ENCODE measurements around the gene ENTPD2. TPM values are rescaled to one million over a fixed set of nuclear protein-coding genes. Genes with fewer than 3 reads are reported as not detected.

ENTPD2 gene
- total RNA-seq, 1 experiment from 2014 or later: not detected

DNA sequence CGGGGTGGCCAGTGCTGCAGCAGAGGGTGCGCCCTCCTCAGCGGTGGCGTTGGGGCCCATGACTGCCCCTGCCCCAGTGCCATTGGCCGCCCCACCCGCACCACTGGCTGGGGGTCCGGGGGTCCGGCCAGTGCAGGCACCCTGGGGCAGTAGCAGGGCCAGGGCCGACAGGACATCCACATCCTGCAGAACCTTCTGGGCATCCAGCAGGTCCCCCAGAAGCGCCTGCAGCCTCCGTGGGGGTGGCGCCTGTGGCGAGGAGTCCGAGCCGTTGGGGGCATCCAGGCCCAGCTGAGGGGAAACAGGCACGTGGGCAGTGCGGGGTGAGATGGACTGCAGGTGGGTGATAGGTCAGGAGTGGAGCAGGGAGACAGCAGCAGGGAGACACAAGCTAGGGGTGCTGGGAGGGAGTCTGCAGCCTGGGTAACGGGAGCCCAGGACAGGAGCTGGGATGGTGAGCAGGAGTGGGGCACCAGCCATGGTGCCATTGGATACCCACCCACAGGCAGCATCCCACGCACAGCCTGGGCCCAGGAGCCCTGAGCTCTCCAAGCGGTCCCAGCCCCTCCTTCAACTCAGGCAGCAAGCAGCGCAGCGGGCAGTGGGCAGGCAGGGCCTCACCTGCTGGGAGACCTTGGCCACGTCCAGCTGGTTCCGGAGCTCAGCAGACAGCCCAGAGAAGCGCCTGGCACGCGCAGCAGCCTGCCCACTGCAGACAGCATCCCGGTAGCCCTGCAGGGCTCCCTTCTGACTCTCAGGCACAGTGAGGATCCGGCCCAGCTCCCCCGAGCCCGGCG is 32.9 kb downstream of the ENTPD2 start:
- H3K9me3 ChIP-seq (replicated peaks): no peaks in the 10 kb centered on the region
- DNase-seq (ENCODE audit: low read depth in 1 of 2, low spot score in 2 of 2): no peak
- no peak overlapping the region for H3K27ac ChIP-seq
- H3K36me3 ChIP-seq: no peaks in the 10 kb centered on the region
- H3K4me3 ChIP-seq: no peak overlapping the region
- no peaks in the 10 kb centered on the region for H3K27me3 ChIP-seq (replicated peaks)
- no peaks in the 10 kb centered on the region for H3K4me1 ChIP-seq (replicated peaks)

GRCh38 chr9:137019891-137020683 is 33.8 kb downstream of the ENTPD2 start:
- Histone ChIP-seq H3K36me3 (no peaks in the 10 kb centered on the region), H3K27ac (no peak overlapping the region), H3K27me3 (replicated peaks) (no peaks in the 10 kb centered on the region), H3K4me1 (replicated peaks) (no peaks in the 10 kb centered on the region), H3K9me3 (replicated peaks) (no peaks in the 10 kb centered on the region), H3K4me3 (no peak overlapping the region)
- no peak for DNase-seq (ENCODE audit: low read depth in 1 of 2, low spot score in 2 of 2)

- Histone ChIP-seq H3K36me3 (no peaks in the 10 kb centered on the region), H3K9me3 (replicated peaks) (no peaks in the 10 kb centered on the region), H3K4me3 (no peak overlapping the region), H3K4me1 (replicated peaks) (no peaks in the 10 kb centered on the region), H3K27ac (no peak overlapping the region), H3K27me3 (replicated peaks) (no peaks in the 10 kb centered on the region)
- DNase-seq (ENCODE audit: low read depth in 1 of 2, low spot score in 2 of 2): no peak
Observed at GRCh38 chr9:137018761-137019559, 34.9 kb downstream of the ENTPD2 start.

- no peak overlapping the region for H3K4me3 ChIP-seq
- no peak for DNase-seq (ENCODE audit: low read depth in 1 of 2, low spot score in 2 of 2)
- no peaks in the 10 kb centered on the region for H3K27me3 ChIP-seq (replicated peaks)
Observed at GRCh38 chr9:137017791-137018497, 35.9 kb downstream of the ENTPD2 start.

DNA sequence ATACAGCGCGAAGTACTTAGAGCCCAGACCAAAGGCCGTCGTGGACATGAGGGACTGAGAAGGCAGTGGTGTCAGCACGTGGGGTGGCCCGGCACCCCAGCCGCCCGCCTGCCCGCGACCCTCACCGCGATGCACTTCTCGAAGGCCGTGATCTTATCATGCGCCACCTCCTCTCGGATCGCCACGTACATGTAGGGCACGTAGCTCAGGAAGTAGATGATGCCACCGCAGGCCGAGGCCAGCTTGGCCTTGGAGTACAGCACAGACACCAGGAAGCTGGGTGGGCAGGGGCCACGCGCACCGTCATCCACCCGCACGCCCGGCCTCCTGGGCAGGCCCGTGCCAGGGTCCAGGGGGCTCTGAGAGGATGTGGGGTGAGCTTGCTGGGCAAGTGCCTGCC is 36.8 kb downstream of the ENTPD2 start:
- H3K27me3 ChIP-seq (replicated peaks): no peaks in the 10 kb centered on the region
- H3K36me3 ChIP-seq: no peaks in the 10 kb centered on the region
- no peak for DNase-seq (ENCODE audit: low read depth in 1 of 2, low spot score in 2 of 2)
- no peak overlapping the region for H3K27ac ChIP-seq
- no peaks in the 10 kb centered on the region for H3K9me3 ChIP-seq (replicated peaks)
- H3K4me1 ChIP-seq (replicated peaks): no peaks in the 10 kb centered on the region
- H3K4me3 ChIP-seq: no peak overlapping the region

More at GRCh38 chr9:137017791-137018497, 35.9 kb downstream of the ENTPD2 start:
- no peaks in the 10 kb centered on the region for H3K4me1 ChIP-seq (replicated peaks)
- no peaks in the 10 kb centered on the region for H3K36me3 ChIP-seq
- H3K27ac ChIP-seq: no peak overlapping the region
- no peaks in the 10 kb centered on the region for H3K9me3 ChIP-seq (replicated peaks)

- Histone ChIP-seq H3K27ac (no peak overlapping the region), H3K9me3 (replicated peaks) (no peaks in the 10 kb centered on the region), H3K4me3 (no peak overlapping the region), H3K36me3 (no peaks in the 10 kb centered on the region), H3K27me3 (replicated peaks) (no peaks in the 10 kb centered on the region), H3K4me1 (replicated peaks) (no peaks in the 10 kb centered on the region)
- DNase-seq (ENCODE audit: low read depth in 1 of 2, low spot score in 2 of 2): no peak
Observed at GRCh38 chr9:137016436-137016835, 37.4 kb downstream of the ENTPD2 start.

GRCh38 chr9:137015976-137016375 is 37.9 kb downstream of the ENTPD2 start:
- Histone ChIP-seq H3K9me3 (replicated peaks) (no peaks in the 10 kb centered on the region), H3K27me3 (replicated peaks) (no peaks in the 10 kb centered on the region), H3K27ac (no peak overlapping the region), H3K4me1 (replicated peaks) (no peaks in the 10 kb centered on the region), H3K4me3 (no peak overlapping the region), H3K36me3 (no peaks in the 10 kb centered on the region)
- DNase-seq (ENCODE audit: low read depth in 1 of 2, low spot score in 2 of 2): no peak

DNA sequence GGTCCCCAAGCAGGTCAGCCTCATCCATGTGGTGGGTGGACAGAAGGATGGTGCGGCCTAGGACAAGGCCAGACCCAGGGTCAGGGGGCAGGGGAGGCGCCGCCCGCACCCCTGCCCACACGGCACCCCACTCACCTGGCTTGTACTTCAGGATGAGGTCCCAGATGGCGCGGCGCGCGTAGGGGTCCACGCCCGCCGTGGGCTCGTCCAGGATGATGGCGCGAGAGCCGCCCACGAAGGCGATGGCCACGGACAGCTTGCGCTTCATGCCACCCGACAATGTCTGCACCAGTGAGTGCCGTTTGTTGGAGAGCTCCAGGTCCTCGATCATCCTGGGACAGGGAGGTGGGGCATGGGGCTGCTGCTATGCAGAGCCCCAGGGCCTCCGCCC is 38.3 kb downstream of the ENTPD2 start:
- Histone ChIP-seq H3K4me1 (replicated peaks) (no peaks in the 10 kb centered on the region), H3K27me3 (replicated peaks) (no peaks in the 10 kb centered on the region), H3K9me3 (replicated peaks) (no peaks in the 10 kb centered on the region), H3K36me3 (no peaks in the 10 kb centered on the region), H3K27ac (no peak overlapping the region), H3K4me3 (no peak overlapping the region)
- DNase-seq (ENCODE audit: low read depth in 1 of 2, low spot score in 2 of 2): no peak

DNA sequence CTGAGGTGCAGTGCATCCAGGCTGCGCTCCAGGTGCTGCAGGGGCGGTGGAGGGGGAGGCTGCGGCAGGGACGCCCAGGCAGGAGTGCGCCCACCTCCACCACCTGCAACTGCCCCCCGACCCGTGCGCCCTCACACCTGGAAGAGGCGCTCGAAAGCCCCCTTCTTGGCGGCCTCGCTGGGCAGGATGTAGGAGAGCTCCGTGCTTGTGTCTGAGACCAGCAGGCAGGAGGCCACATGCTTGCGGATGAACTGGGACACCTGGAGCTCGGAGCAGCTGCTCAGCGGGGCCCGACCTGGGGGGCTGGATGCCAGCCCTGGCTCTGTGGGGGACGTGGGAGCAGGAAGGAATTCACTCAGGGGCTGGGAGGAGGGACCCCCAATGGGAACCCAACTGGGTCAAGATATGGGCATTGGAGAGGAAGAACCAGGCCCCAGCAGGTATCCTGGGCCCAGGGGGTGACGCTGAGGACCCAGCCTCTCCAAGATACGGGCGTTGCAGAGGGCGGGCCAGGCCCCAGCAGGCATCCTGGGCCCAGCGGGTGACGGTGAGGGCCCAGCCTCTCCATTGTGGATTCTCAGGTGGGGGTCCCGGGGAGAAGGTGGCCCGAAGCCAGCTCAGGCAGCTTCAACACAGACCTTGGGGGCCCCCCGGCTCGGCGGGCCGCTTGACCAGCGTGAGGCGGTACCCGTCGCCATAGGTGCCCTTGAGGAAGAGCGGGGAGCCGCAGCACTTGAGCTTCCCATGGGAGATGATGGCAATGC is 38.9 kb downstream of the ENTPD2 start:
- H3K27me3 ChIP-seq (replicated peaks): no peaks in the 10 kb centered on the region
- no peak for DNase-seq (ENCODE audit: low read depth in 1 of 2, low spot score in 2 of 2)
- H3K27ac ChIP-seq: no peak overlapping the region
- no peaks in the 10 kb centered on the region for H3K9me3 ChIP-seq (replicated peaks)
- H3K4me1 ChIP-seq (replicated peaks): no peaks in the 10 kb centered on the region
- H3K36me3 ChIP-seq: no peaks in the 10 kb centered on the region
- H3K4me3 ChIP-seq: no peak overlapping the region

- no peaks in the 10 kb centered on the region for H3K36me3 ChIP-seq
- H3K9me3 ChIP-seq (replicated peaks): no peaks in the 10 kb centered on the region
- H3K27ac ChIP-seq: no peak overlapping the region
- no peak for DNase-seq (ENCODE audit: low read depth in 1 of 2, low spot score in 2 of 2)
- H3K4me3 ChIP-seq: no peak overlapping the region
- no peaks in the 10 kb centered on the region for H3K4me1 ChIP-seq (replicated peaks)
- no peaks in the 10 kb centered on the region for H3K27me3 ChIP-seq (replicated peaks)
Observed at GRCh38 chr9:137014166-137014565, 39.7 kb downstream of the ENTPD2 start.

DNA sequence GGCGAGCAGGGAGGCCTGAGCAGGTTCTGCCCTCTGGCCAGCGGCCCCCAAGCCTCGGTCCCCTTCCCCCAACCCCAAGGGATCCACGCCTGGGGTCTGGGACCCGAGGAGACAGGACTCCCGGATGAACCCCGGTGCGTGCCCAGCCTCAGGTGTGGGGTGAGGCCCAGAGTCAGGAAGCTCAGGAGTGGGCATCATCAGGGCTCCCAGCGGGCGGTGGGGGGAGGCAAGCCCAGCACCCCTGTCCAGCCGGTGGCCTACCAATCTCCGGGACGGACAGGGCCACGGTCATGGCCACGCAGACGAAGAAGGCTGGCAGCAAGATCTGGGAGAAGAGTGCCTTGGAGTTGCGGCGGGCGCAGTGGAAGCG is 40.3 kb downstream of the ENTPD2 start:
- no peak overlapping the region for H3K27ac ChIP-seq
- H3K4me3 ChIP-seq: no peak overlapping the region
- H3K27me3 ChIP-seq (replicated peaks): no peaks in the 10 kb centered on the region
- DNase-seq (ENCODE audit: low read depth in 1 of 2, low spot score in 2 of 2): no peak
- no peaks in the 10 kb centered on the region for H3K36me3 ChIP-seq
- no peaks in the 10 kb centered on the region for H3K4me1 ChIP-seq (replicated peaks)
- H3K9me3 ChIP-seq (replicated peaks): no peaks in the 10 kb centered on the region

DNA sequence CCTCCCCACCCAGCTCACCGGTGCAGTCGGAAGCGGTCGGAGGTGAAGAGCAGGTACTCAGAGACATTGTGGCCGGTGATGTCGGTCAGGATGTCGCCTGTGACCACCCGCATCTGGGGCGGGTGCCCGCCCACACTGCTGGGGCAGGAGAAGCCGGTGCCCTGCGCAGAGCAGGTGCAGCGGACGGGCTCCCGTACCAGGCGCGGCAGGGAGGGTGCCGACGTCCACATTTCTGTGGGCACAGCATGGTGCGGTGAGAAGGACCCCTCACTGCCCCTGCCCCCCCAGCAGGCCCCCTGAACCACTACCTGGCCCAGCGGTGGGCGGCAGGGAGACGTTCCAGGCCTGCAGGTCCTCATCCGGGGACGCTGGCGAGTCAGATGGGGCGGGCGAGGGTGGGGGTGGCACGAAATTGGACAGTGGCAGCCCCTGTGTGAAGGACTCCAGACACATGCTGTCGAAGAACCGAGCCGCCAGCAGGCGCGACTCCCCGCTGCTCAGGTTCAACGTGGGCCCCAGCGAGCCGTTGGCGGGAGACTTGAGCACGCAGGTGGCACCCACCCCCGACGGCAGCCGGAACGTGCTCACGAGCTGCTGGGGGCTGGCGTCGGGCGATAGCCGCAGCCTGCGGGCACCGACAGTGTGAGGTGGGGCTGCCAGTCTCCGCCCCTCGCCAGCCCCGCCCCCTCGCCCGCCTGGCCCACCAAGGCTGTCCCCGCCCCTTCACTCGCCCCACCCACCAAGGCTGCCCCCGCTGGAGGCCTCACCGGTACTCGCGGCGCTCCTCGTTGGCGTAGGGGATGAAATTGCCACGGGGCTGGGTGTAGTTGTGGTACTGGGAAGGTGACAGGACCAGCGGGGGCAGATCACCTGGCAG is 40.9 kb downstream of the ENTPD2 start:
- Histone ChIP-seq H3K36me3 (no peaks in the 10 kb centered on the region), H3K9me3 (replicated peaks) (no peaks in the 10 kb centered on the region), H3K4me1 (replicated peaks) (no peaks in the 10 kb centered on the region; the same call in 1 of the 2 replicates), H3K27me3 (replicated peaks) (no peaks in the 10 kb centered on the region), H3K4me3 (no peak overlapping the region), H3K27ac (no peak overlapping the region)
- DNase-seq (ENCODE audit: low read depth in 1 of 2, low spot score in 2 of 2): no peak
